Measurements from ENCODE around the gene DGKE.

GRCh38 chr17:56863974-56864373 is 30.0 kb downstream of the DGKE start:
- TF ChIP-seq, protein P1, sequence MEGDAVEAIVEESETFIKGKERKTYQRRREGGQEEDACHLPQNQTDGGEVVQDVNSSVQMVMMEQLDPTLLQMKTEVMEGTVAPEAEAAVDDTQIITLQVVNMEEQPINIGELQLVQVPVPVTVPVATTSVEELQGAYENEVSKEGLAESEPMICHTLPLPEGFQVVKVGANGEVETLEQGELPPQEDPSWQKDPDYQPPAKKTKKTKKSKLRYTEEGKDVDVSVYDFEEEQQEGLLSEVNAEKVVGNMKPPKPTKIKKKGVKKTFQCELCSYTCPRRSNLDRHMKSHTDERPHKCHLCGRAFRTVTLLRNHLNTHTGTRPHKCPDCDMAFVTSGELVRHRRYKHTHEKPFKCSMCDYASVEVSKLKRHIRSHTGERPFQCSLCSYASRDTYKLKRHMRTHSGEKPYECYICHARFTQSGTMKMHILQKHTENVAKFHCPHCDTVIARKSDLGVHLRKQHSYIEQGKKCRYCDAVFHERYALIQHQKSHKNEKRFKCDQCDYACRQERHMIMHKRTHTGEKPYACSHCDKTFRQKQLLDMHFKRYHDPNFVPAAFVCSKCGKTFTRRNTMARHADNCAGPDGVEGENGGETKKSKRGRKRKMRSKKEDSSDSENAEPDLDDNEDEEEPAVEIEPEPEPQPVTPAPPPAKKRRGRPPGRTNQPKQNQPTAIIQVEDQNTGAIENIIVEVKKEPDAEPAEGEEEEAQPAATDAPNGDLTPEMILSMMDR (IDR thresholded peaks at IDR 0.05), result no peak
- TF ChIP-seq POLR2A (IDR thresholded peaks at IDR 0.05), result no peak
- no peak for TF ChIP-seq EP300 (IDR thresholded peaks at IDR 0.05)
